GM12878 (cell line): ENCODE results near the gene H6PD.

Experiments used
- CHD2 ChIP-seq: IDR thresholded peaks from 2 replicates; pipeline ENCODE4 v1.6.1; 2011; ENCODE audit warnings: low read depth, low read length, improper control_type of control experiment, borderline replicate concordance
- CTCF ChIP-seq, 3 experiments: IDR thresholded peaks in 2 of 3; conservative IDR thresholded peaks in 1 of 3; 2 replicates each; pipeline ENCODE4 v1.5.1; 2011; ENCODE audit warnings: low read depth in 3 of 3, low read length in 3 of 3, mild to moderate bottlenecking in 3 of 3, control low read depth in 2 of 3, moderate library complexity in 2 of 3, inconsistent platforms in 1 of 3, mixed read lengths in 1 of 3; ENCODE audit not compliant: control insufficient read depth in 2 of 3, insufficient read depth in 1 of 3; ENCODE audit errors: extremely low read depth in 1 of 3
- EZH2 ChIP-seq: IDR thresholded peaks from 2 replicates; pipeline ENCODE4 v1.6.1; 2012; ENCODE audit warnings: low read depth, mild to moderate bottlenecking, control low read depth, inconsistent platforms, low read length, borderline replicate concordance; ENCODE audit not compliant: control insufficient read depth
- NRF1 ChIP-seq: conservative IDR thresholded peaks from 2 replicates; pipeline ENCODE4 v1.6.1; 2011; ENCODE audit warnings: mild to moderate bottlenecking, low read depth, low read length, improper control_type of control experiment
- TF ChIP-seq, protein P1 (sequence below): fragments of 450-650 bp; IDR thresholded peaks from 2 replicates; pipeline ENCODE4 v1.6.1; 2017; ENCODE audit warnings: mild to moderate bottlenecking

- TF ChIP-seq CHD2 (no peak), EZH2 (no peak), CTCF (IDR thresholded peaks at IDR 0.05 in 2 of 3, conservative IDR thresholded peaks at IDR 0.05 in 1 of 3; ENCODE audit: control insufficient read depth in 2 of 3, extremely low read depth in 1 of 3, insufficient read depth in 1 of 3, low read depth in 3 of 3, low read length in 3 of 3) (no peak), NRF1 (no peak)
- TF ChIP-seq, protein P1, sequence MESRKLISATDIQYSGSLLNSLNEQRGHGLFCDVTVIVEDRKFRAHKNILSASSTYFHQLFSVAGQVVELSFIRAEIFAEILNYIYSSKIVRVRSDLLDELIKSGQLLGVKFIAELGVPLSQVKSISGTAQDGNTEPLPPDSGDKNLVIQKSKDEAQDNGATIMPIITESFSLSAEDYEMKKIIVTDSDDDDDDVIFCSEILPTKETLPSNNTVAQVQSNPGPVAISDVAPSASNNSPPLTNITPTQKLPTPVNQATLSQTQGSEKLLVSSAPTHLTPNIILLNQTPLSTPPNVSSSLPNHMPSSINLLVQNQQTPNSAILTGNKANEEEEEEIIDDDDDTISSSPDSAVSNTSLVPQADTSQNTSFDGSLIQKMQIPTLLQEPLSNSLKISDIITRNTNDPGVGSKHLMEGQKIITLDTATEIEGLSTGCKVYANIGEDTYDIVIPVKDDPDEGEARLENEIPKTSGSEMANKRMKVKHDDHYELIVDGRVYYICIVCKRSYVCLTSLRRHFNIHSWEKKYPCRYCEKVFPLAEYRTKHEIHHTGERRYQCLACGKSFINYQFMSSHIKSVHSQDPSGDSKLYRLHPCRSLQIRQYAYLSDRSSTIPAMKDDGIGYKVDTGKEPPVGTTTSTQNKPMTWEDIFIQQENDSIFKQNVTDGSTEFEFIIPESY: no peak
Observed at GRCh38 chr1:9258629-9259028, 24.1 kb downstream of the H6PD start.
